ENCODE data around the gene OR51B6. TPM values are rescaled to one million over a fixed set of nuclear protein-coding genes. Genes with fewer than 3 reads are reported as not detected.

The OR51B6 gene
- total RNA-seq, 1 donor from 2014 or later = not detected

DNA sequence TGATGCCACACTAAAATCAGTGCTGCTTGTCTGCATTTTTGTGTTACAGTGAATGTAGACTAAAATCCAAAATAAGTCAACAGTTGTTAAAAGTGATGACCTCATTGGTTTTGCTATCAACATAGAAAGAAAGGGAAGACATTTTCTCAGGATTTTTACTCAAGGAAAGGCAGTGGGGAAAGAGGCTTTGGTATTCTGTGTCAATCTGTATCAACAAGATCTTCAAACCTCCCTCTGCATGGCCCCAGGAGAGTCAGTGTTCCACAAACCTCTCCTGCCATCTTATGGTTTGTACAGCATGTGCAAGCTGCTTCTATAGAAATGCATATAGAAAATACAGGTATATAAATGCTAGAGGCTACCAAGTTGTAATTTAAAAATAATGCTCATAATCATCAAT is 18.5 kb downstream of the OR51B6 start:
- no peak overlapping the region for H3K4me3 Mint-ChIP-seq (ENCODE audit: unreplicated experiment)
- no peaks in the 10 kb centered on the region for H3K36me3 Mint-ChIP-seq (ENCODE audit: low read depth, unreplicated experiment)
- H3K27ac Mint-ChIP-seq (ENCODE audit: unreplicated experiment) = no peak overlapping the region
- peak; percentile 26 for DNase-seq (ENCODE audit: low spot score)
- H3K27me3 Mint-ChIP-seq (ENCODE audit: unreplicated experiment) = no peaks in the 10 kb centered on the region
- H3K4me1 Mint-ChIP-seq (ENCODE audit: unreplicated experiment) = peaks cover 4% of the 10 kb centered on the region
- TF ChIP-seq, protein P1, sequence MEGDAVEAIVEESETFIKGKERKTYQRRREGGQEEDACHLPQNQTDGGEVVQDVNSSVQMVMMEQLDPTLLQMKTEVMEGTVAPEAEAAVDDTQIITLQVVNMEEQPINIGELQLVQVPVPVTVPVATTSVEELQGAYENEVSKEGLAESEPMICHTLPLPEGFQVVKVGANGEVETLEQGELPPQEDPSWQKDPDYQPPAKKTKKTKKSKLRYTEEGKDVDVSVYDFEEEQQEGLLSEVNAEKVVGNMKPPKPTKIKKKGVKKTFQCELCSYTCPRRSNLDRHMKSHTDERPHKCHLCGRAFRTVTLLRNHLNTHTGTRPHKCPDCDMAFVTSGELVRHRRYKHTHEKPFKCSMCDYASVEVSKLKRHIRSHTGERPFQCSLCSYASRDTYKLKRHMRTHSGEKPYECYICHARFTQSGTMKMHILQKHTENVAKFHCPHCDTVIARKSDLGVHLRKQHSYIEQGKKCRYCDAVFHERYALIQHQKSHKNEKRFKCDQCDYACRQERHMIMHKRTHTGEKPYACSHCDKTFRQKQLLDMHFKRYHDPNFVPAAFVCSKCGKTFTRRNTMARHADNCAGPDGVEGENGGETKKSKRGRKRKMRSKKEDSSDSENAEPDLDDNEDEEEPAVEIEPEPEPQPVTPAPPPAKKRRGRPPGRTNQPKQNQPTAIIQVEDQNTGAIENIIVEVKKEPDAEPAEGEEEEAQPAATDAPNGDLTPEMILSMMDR (IDR thresholded peaks at IDR 0.05; ENCODE audit: unreplicated experiment) = no peak
- no peaks in the 10 kb centered on the region for H3K9me3 Mint-ChIP-seq (ENCODE audit: unreplicated experiment)

DNA sequence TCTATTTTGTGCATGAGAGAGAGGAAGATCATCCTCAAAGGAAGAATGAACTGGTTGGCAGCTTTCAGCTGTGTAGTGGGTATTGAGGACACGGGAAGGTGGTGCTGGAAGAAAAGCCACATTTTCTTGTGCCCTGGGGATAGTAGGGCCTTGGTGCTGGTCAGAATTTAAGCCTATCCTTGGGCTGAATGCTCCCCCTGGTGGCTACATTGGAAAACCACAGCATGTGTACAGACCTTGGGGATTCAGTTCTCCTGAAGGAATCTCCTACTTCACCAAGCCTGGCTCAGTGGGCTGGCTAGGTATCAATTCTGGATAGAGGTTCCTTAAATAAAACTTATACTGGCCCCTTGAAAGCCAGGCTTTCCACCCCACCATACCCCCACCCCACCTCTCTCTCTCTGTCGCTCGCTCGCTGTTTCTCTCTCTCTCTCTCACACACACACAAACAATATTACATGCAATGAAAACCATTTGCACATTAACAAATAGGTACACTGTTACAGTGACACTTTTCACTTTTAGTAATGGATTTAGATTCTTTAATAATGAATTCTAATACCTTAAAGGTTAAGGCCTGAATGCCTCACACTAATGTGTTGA is 29.5 kb downstream of the OR51B6 start:
- Mint-ChIP-seq H3K27ac (ENCODE audit: unreplicated experiment) (no peak overlapping the region), H3K4me3 (ENCODE audit: unreplicated experiment) (no peak overlapping the region), H3K4me1 (ENCODE audit: unreplicated experiment) (no peaks in the 10 kb centered on the region), H3K27me3 (ENCODE audit: unreplicated experiment) (no peaks in the 10 kb centered on the region), H3K36me3 (ENCODE audit: low read depth, unreplicated experiment) (no peaks in the 10 kb centered on the region), H3K9me3 (ENCODE audit: unreplicated experiment) (no peaks in the 10 kb centered on the region)
- TF ChIP-seq, protein P1 (IDR thresholded peaks at IDR 0.05; ENCODE audit: unreplicated experiment) = peak; percentile 88
- DNase-seq (ENCODE audit: low spot score) = peak; percentile 71

DNA sequence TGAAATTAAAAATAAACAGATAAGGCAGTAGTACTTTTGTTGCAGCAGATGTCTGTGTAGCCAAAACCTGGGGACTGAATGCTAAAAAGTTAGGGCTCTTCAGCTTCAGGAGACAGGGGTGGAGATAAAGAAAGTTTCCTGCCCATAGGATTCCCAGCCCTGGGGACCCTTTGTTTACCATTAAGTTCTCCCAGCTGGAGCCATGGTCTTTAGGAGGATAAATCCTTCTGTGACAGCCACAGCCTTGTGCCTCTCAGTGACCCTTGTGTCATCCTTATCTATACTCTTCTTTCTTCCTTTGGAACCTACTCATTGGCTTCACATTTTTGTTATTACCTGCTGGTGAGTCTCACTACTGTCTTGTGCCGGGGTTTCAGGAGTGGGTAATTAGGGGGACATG is 32.3 kb downstream of the OR51B6 start, which contains the start of gene OR51M1:
Gene OR51M1, plus strand, starts transcription at position 237 of the 400 bp plus-strand sequence. CDS start 5,587 bp downstream, outside the sequence.
- no peaks in the 10 kb centered on the region for H3K27me3 Mint-ChIP-seq (ENCODE audit: unreplicated experiment)
- H3K36me3 Mint-ChIP-seq (ENCODE audit: low read depth, unreplicated experiment) = no peaks in the 10 kb centered on the region
- no peak within 1 kb of the TSS for H3K4me3 Mint-ChIP-seq (ENCODE audit: unreplicated experiment)
- H3K27ac Mint-ChIP-seq (ENCODE audit: unreplicated experiment) = peak within 1 kb of the TSS; percentile 64
- no peaks in the 10 kb centered on the region for H3K9me3 Mint-ChIP-seq (ENCODE audit: unreplicated experiment)
- H3K4me1 Mint-ChIP-seq (ENCODE audit: unreplicated experiment) = no peaks in the 10 kb centered on the region
- TF ChIP-seq, protein P1 (IDR thresholded peaks at IDR 0.05; ENCODE audit: unreplicated experiment) = no peak
- no peak for DNase-seq (ENCODE audit: low spot score)

DNA sequence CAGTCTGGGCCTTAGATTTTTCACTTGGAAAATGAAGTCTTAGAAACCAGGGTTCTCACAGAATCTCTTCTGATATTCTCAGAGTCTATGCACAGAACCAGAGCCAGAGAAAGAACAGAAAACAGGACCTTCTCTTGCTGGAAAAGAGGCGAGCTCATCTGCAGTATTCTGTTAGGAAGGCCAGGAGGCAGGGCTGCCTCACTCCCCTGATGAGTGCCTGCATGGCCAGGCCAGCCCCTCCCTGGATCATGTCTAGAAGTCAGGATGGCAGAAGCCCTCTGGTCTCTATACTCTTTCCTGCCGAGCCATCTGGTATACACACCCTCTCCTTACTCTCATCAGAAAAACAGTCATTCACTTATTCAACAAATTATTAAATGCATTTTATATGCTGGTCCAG is 33.0 kb downstream of the OR51B6 start:
- Mint-ChIP-seq H3K4me1 (ENCODE audit: unreplicated experiment) (no peaks in the 10 kb centered on the region), H3K9me3 (ENCODE audit: unreplicated experiment) (no peaks in the 10 kb centered on the region), H3K36me3 (ENCODE audit: low read depth, unreplicated experiment) (no peaks in the 10 kb centered on the region), H3K4me3 (ENCODE audit: unreplicated experiment) (no peak overlapping the region), H3K27me3 (ENCODE audit: unreplicated experiment) (no peaks in the 10 kb centered on the region), H3K27ac (ENCODE audit: unreplicated experiment) (peak overlapping the region; percentile 5)
- DNase-seq (ENCODE audit: low spot score) = no peak
- TF ChIP-seq, protein P1 (IDR thresholded peaks at IDR 0.05; ENCODE audit: unreplicated experiment) = no peak

DNA sequence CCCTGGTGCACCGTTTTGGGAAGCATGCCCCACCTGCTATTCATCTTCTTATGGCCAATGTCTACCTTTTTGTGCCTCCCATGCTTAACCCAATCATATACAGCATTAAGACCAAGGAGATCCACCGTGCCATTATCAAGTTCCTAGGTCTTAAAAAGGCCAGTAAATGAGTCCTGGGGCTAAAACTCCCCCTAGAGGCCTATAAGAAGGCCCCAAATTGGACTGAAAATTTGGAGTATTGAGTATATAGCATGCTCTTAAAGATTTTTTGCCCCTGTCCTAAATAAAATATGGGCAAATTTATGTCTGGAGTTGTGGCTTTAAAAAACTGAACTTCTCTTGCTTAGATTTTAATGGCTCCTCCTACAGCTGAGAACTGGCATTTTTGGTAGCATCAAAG is 38.9 kb downstream of the OR51B6 start:
- no peaks in the 10 kb centered on the region for H3K27me3 Mint-ChIP-seq (ENCODE audit: unreplicated experiment)
- H3K4me1 Mint-ChIP-seq (ENCODE audit: unreplicated experiment) = no peaks in the 10 kb centered on the region
- H3K36me3 Mint-ChIP-seq (ENCODE audit: low read depth, unreplicated experiment) = no peaks in the 10 kb centered on the region
- H3K4me3 Mint-ChIP-seq (ENCODE audit: unreplicated experiment) = no peak overlapping the region
- no peak overlapping the region for H3K27ac Mint-ChIP-seq (ENCODE audit: unreplicated experiment)
- no peak for DNase-seq (ENCODE audit: low spot score)
- TF ChIP-seq, protein P1 (IDR thresholded peaks at IDR 0.05; ENCODE audit: unreplicated experiment) = no peak
- H3K9me3 Mint-ChIP-seq (ENCODE audit: unreplicated experiment) = no peaks in the 10 kb centered on the region
